CD4-positive, alpha-beta T cell treated with Interleukin-12 subunit alpha and Interleukin-12 subunit beta, for 1 hour (primary cell): ENCODE results near the gene NR2C2AP.
"Not testable (repeated sequence)": the region's sequence is repeated elsewhere in the genome, so short reads cannot be mapped to it uniquely, and the experiment has no call there.

Source experiments
- DNase-seq: peaks from one replicate; pipeline ENCODE4 v3.0.0-alpha.2; 2020

NR2C2AP gene, protein sequence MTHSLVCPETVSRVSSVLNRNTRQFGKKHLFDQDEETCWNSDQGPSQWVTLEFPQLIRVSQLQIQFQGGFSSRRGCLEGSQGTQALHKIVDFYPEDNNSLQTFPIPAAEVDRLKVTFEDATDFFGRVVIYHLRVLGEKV

GRCh38 chr19:19203012-19203856, at the start of gene NR2C2AP:
TSS of gene NR2C2AP (minus strand) at chr19:19203414. CDS start at chr19:19203060, 354 bp downstream.
- peak; percentile 94 for DNase-seq

DNA sequence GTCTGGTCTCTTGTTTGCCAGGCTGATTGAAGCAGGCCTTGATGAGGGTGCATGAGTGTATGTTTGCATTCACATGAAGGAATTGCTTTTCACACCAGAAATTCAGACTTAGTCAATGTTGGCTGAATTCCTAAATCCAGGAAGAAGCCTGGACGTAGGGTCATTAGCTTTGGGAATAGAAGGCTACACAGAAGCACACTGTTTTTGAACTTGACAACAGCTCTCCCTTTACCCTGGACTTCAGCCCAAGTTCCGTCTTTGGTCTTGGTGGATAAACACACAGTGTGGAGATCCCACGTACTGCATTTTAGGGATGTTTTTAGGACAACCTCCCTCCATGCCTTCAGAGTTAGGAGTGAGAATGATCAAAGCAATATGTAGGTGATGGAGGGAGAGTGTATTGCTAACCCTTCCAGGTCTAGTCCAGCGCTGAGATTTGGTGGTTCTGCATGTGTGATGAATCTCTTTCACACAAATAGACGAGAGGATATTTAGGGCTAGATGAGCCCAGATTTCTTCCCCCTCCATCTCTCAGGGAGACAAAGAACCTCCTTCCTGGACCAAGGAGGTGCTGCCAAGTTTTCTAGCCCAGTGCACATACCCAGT, 47.1 kb upstream of the NR2C2AP start:
- DNase-seq, result no peak

GRCh38 chr19:19240476-19240875, 37.3 kb upstream of the NR2C2AP start:
- no peak for DNase-seq

DNA sequence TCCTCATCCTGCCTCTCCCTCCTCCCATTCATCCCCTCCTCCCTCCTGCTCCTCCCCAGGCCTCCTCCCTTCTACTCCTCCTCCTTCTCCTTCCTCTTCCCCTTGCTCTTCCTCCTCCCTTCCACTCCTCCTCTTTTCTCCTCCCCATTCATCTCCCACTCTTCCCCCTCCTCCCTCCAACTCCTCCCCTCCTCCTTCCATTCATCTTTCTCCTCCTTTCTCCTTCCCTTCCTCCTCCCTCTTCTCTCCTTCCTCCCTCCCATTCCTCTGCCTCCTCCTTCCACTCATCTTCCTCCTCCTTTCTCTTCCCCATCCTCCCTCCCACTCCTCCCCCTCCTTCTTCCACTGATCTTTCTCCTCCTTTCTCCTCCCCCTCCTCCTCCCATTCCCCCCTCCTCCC, 36.5 kb upstream of the NR2C2AP start:
- no peak for DNase-seq

GRCh38 chr19:19238126-19238894, 35.1 kb upstream of the NR2C2AP start:
- no peak for DNase-seq

DNA sequence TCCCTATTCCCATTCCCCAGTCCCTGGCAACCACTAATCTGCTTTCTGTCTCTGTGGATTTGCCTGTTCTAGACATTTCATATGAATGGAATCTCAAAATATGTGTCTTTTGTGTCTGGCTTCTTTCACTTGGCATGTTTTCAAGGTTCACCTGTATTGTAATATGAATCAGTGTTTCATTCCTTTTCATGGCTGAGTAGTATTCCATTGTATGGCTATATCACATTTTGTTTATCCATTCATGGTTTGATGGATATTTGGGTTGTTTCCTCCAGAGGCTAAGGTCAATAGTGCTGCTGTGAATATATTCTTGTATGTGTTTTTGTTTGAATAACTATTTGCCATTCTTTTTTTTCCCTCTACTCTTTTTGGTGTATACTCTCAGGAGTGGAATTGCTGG, 33.0 kb upstream of the NR2C2AP start:
- DNase-seq, result no peak

DNA sequence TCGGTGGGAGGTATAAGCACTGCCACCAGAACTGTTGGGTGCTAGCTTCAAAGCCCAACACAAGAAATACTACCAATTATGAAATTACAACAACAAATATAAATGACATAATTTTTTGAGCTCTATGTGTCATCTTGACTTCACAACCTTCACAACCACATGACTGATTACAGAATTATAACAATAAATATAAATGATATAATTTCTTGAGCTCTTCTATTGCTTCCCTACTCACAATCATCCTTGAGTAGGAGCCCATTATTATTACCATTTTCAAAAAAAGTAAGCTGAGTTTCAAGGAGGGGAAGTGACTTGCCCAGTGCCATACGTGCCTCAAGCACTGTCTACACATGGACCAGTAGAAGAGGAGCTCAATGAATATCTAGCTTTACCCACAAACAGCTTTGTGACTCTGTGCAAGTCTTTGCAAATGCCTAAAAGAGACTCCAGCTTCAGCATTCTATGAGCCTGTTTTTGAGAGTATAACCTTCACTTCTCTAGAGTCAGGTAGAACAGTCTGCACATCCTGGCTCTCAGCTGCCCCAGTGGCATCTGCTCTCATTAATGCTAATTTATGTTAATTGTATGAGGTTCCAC, 31.1 kb upstream of the NR2C2AP start:
- DNase-seq, result no peak

- no peak for DNase-seq
Measured at GRCh38 chr19:19232261-19232721, 29.1 kb upstream of the NR2C2AP start.

DNA sequence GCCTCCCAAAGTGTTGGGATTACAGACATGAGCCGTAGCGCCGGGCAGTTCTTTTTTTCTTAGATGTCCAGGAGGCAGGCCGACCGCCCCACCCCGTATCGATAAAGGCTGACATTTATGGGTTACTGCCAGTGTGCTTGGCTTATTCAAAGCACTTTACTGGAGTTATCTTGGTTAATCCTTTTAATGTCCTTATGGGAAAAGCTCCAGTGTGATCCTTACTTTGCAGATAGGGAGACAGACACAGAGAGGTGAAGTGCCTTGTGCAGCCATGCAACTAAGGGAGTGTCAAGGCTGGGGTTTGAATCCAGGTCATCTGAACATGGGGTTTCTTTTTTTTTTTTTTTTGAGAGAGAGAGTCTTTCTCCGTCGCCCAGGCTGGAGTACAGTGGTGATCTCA, 27.8 kb upstream of the NR2C2AP start:
- DNase-seq, result no peak

DNA sequence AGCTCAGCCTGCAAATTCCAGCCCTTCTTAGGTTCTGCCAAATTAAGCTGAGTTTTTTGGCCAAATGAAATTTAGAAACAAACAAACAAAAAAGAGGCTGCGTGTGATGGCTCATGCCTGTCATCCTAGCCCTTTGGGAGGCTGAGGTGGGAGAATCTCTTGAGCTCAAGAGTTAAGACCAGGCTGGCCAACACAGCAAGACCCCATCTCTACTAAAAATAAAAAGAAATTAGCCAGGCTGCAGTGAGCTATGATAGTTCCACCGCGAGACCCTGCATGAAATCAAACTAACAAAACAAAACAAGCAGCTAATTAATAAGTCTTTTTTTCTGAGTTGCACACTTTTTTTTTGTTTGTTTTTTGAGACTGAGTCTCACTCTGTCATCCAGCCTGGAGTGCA, 26.5 kb upstream of the NR2C2AP start:
- no peak for DNase-seq

- DNase-seq, result no peak
Measured at GRCh38 chr19:19227217-19227616, 24.0 kb upstream of the NR2C2AP start.

DNA sequence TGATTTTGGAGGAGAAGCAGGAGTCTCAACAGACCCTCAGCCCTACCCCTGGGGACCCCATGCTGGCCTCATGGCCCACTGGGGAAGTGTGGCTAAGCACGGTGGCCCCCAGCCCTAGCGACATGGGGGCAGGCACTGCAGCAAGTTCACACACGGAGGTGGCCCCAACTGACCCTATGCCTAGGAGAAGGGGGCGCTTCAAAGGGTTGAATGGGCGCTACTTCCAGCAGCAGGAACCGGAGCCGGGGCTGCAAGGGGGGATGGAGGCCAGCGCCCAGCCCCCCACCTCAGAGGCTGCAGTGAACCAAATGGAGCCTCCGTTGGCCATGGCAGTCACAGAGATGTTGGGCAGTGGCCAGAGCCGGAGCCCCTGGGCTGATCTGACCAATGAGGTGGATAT, 23.4 kb upstream of the NR2C2AP start:
- no peak for DNase-seq

GRCh38 chr19:19226204-19226603, 23.0 kb upstream of the NR2C2AP start:
- no peak for DNase-seq

DNA sequence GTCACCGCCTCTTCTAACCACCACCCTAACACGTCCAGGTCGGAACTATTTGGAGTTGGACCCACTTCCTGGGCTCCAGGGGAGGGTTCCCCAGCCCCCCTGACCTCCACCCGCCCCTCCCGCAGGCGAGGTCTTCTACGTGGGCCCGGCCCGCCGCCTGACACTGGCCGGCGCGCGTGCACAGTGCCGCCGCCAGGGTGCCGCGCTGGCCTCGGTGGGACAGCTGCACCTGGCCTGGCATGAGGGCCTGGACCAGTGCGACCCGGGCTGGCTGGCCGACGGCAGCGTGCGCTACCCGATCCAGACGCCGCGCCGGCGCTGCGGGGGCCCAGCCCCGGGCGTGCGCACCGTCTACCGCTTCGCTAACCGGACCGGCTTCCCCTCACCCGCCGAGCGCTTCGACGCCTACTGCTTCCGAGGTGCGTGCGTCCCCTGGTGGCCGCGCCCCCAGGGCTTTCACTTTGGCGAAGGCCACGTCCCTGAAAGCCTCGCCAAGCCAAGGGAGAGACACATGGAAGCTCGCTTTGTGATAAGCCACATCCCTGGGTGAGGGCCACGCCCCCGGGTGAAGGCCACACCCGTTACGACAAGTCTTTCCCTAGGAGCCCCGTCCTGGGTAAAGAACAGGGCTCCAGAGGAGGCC, 21.8 kb upstream of the NR2C2AP start:
- peak; percentile 81 for DNase-seq

DNA sequence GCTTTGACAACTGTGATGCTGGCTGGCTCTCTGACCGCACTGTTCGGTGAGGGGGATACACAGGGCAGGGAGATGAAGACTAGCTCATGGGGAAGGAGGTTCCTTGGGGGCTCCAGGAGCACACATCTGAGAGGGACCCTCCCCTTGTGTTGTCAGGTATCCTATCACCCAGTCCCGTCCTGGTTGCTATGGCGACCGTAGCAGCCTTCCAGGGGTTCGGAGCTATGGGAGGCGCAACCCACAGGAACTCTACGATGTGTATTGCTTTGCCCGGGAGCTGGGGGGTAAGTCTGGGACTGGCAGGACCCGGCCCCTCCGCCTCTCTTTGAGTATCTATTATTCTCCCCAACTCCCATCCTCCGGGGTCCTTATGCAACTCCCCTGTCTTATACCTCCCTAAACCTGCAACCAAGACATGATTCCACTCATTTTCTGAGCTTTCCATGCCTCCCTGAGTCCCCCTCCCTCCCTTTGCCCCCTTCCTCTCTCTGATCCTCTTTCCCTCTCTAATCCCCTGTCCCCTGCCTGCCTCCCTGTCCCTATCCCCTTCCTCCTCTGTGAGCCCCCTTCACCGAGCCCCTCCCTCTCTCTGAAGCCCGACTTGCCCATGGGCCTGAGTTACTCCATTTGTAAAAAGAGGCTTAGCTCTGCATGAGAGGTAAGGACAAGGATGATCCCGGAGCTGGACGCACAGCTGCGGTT, 21.1 kb upstream of the NR2C2AP start:
- no peak for DNase-seq

- DNase-seq, result no peak
Measured at GRCh38 chr19:19223636-19224035, 20.4 kb upstream of the NR2C2AP start.

- DNase-seq, result no peak
Measured at GRCh38 chr19:19223060-19223459, 19.8 kb upstream of the NR2C2AP start.

- not testable (repeated sequence) for DNase-seq
Measured at GRCh38 chr19:19221000-19221399, 17.8 kb upstream of the NR2C2AP start.

DNA sequence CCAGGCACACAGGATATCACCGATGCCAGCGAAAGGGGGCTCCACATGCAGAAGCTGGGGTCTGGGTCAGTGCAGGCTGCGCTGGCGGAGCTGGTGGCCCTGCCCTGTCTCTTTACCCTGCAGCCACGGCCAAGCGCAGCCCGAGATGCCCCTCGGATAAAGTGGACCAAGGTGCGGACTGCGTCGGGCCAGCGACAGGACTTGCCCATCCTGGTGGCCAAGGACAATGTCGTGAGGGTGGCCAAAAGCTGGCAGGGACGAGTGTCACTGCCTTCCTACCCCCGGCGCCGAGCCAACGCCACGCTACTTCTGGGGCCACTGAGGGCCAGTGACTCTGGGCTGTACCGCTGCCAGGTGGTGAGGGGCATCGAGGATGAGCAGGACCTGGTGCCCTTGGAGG, 15.7 kb upstream of the NR2C2AP start:
- no peak for DNase-seq

DNA sequence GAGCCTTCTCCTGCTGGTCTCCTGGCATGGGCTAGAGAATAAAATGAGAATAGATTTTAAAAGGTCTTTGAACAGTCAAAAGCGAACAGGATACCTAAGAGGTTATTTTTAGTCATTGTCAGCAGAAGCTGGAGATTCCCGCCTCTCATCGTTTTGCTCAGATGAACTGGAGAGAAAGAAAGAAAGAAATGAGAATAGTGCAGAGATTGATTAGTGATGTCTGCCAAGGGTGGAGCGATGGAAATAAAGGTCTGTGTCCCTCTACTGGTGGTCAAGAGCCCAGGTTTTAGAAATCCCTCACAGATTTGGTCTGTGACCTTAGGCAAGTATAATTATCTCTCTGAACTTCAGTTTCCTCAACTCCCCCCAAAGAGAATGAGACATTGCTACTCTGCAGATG, 13.9 kb upstream of the NR2C2AP start:
- no peak for DNase-seq

GRCh38 chr19:19215792-19216191, 12.6 kb upstream of the NR2C2AP start:
- no peak for DNase-seq

- DNase-seq, result no peak
Measured at GRCh38 chr19:19214892-19215291, 11.7 kb upstream of the NR2C2AP start.
